Caco-2 (cell line): ENCODE data around the gene TSHZ3. TPM values are rescaled to one million over a fixed set of nuclear protein-coding genes. Genes with fewer than 3 reads are reported as not detected.

Experiments used
- BruUV-seq: library from RNA; stranded (reverse); fragments of 400-500 nt; replicated peaks from 2 replicates; lab custom pipeline; 2021; lab: Mats Ljungman, UMichigan
- CTCF ChIA-PET: fragments of 300-600 bp; sonication (Branson Sonifier 250); formaldehyde crosslinking; loops from one replicate; lab custom pipeline; 2022; ENCODE audit warnings: antibody characterized with exemption; lab: Charles Lee
- POLR2A ChIA-PET: fragments of 300-600 bp; sonication (Branson Sonifier 250); formaldehyde crosslinking; loops from one replicate; lab custom pipeline; 2022; ENCODE audit warnings: antibody characterized with exemption; lab: Charles Lee
- DNase-seq, 2 experiments: peaks; one replicate each; pipeline versions ENCODE4 v3.0.0 to v3.0.0-alpha.2; 2020 to 2022
- H3K27me3 ChIP-seq: replicated peaks from 2 replicates; pipeline ENCODE4 v1.6.0; 2011; ENCODE audit warnings: low read length; ENCODE audit not compliant: control insufficient read depth, insufficient read depth
- H3K36me3 ChIP-seq: 2 replicates; pipeline ENCODE4 v1.5.1; 2011; ENCODE audit warnings: low read length; ENCODE audit not compliant: control insufficient read depth, insufficient read depth
- H3K4me1 ChIP-seq: fragments of 250-450 bp; sonication (Bioruptor Pico); 2 replicates; pipeline ENCODE4 v1.5.1; 2020; ENCODE audit warnings: mild to moderate bottlenecking
- H3K4me3 ChIP-seq: 2 replicates; pipeline ENCODE4 v1.5.1; 2011; ENCODE audit warnings: low read depth, mild to moderate bottlenecking, control low read depth, low read length
- H3K9me3 ChIP-seq: fragments of 250-450 bp; sonication (Bioruptor Pico); 2 replicates; pipeline ENCODE4 v1.5.1; 2020; ENCODE audit warnings: mild to moderate bottlenecking, moderate library complexity
- H3K27ac Mint-ChIP-seq: one replicate; pipeline ENCODE4 v1.8.0; 2022; ENCODE audit warnings: mixed read lengths; ENCODE audit not compliant: unreplicated experiment
- H3K27me3 Mint-ChIP-seq: one replicate; pipeline ENCODE4 v1.8.0; 2022; ENCODE audit warnings: mixed read lengths; ENCODE audit not compliant: insufficient read depth, unreplicated experiment
- H3K36me3 Mint-ChIP-seq: one replicate; pipeline ENCODE4 v1.8.0; 2022; ENCODE audit warnings: mild to moderate bottlenecking, mixed read lengths; ENCODE audit not compliant: insufficient read depth, unreplicated experiment
- H3K4me1 Mint-ChIP-seq: one replicate; pipeline ENCODE4 v1.8.0; 2022; ENCODE audit warnings: low read depth, mixed read lengths; ENCODE audit not compliant: unreplicated experiment
- H3K4me3 Mint-ChIP-seq: one replicate; pipeline ENCODE4 v1.8.0; 2022; ENCODE audit warnings: mild to moderate bottlenecking, moderate library complexity, mixed read lengths; ENCODE audit not compliant: unreplicated experiment
- H3K9me3 Mint-ChIP-seq: one replicate; pipeline ENCODE4 v1.8.0; 2022; ENCODE audit warnings: mixed read lengths; ENCODE audit not compliant: unreplicated experiment
- intact Hi-C: fragments of 100-400 bp; cut with micrococcal nuclease; formaldehyde crosslinking; loops from one replicate; pipeline ENCODE4 v1.10.0; 2022; ENCODE audit not compliant: unreplicated experiment
- total RNA-seq: library from RNA; stranded (reverse); gene quantifications from 2 replicates; pipeline ENCODE4 v1.2.3, GENCODE V29; 2022
- TF ChIP-seq, protein P1 (sequence below), 2 experiments: fragments of 200-600 bp in 1 of 2; IDR thresholded peaks; 1 replicate in 1 of 2; 2 replicates in 1 of 2; pipeline versions ENCODE4 v1.5.1 to v1.8.0; 2011 to 2022; ENCODE audit warnings: antibody characterized with exemption in 1 of 2, control low read depth in 1 of 2, inconsistent platforms in 1 of 2, low read depth in 1 of 2, low read length in 1 of 2, mild to moderate bottlenecking in 1 of 2, moderate library complexity in 1 of 2; ENCODE audit not compliant: insufficient read depth in 1 of 2, severe bottlenecking in 1 of 2, unreplicated experiment in 1 of 2

The TSHZ3 gene
- total RNA-seq, 1 experiment from 2014 or later = not detected

DNA sequence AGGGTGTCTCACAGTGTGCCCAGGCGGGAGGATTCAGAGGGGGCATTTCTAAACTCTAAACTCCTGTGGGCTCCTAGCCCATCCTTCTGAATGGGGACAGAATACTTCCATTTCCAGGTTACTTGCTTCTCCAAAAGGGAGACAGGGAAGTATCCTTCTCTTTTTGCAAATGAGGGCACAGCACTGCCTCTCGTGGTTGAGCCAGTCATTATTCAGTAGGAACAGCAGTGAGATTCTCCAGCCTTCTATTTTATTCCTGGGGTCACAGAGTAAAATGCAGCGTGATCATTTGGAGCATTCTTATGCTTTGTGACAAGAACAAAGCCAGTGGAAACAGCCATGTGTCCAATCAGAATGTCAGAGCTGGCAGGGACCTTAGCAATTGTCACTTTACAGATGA is 15.7 kb upstream of the TSHZ3 start:
- BruUV-seq = no TSS peak
- DNase-seq = no peak
- no peak overlapping the region for H3K27ac Mint-ChIP-seq
- H3K27me3 ChIP-seq = no peaks in the 10 kb centered on the region
- no peak overlapping the region for H3K4me3 ChIP-seq
- peaks cover 25% of the 10 kb centered on the region for H3K27me3 Mint-ChIP-seq
- H3K36me3 ChIP-seq = no peaks in the 10 kb centered on the region
- TF ChIP-seq, protein P1, sequence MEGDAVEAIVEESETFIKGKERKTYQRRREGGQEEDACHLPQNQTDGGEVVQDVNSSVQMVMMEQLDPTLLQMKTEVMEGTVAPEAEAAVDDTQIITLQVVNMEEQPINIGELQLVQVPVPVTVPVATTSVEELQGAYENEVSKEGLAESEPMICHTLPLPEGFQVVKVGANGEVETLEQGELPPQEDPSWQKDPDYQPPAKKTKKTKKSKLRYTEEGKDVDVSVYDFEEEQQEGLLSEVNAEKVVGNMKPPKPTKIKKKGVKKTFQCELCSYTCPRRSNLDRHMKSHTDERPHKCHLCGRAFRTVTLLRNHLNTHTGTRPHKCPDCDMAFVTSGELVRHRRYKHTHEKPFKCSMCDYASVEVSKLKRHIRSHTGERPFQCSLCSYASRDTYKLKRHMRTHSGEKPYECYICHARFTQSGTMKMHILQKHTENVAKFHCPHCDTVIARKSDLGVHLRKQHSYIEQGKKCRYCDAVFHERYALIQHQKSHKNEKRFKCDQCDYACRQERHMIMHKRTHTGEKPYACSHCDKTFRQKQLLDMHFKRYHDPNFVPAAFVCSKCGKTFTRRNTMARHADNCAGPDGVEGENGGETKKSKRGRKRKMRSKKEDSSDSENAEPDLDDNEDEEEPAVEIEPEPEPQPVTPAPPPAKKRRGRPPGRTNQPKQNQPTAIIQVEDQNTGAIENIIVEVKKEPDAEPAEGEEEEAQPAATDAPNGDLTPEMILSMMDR (IDR thresholded peaks at IDR 0.05; ENCODE audit: insufficient read depth in 1 of 2, low read depth in 1 of 2, low read length in 1 of 2, severe bottlenecking in 1 of 2, unreplicated experiment in 1 of 2) = no peak
- H3K36me3 Mint-ChIP-seq = no peaks in the 10 kb centered on the region
- H3K4me1 Mint-ChIP-seq = no peaks in the 10 kb centered on the region
- H3K9me3 Mint-ChIP-seq = no peaks in the 10 kb centered on the region
- ChIA-PET POLR2A (no interaction called here), CTCF (no interaction called here)
- intact Hi-C loops = no loop called here
- H3K9me3 ChIP-seq = no peaks in the 10 kb centered on the region
- H3K4me3 Mint-ChIP-seq = no peak overlapping the region
- H3K4me1 ChIP-seq = no peaks in the 10 kb centered on the region

DNA sequence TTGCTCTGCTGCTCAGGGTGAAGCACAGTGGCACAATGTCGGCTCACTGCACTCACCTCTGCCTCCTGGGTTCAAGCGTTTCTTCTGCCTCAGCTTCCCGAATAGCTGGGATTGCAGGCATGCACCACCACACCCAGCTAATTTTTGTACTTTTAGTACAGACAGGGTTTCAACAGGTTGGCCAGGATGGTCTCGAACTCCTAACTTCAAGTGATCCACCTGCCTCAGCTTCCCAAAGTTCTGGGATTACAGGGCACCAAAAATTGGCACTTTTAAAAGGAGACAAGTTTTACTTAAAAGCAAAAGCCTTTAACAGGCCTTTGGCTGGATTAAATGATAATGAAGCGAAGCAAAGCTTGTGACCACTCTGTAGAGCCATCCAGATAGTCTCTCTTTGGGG is 12.5 kb upstream of the TSHZ3 start:
- Mint-ChIP-seq H3K4me3 (no peak overlapping the region), H3K9me3 (no peaks in the 10 kb centered on the region), H3K36me3 (no peaks in the 10 kb centered on the region), H3K27ac (no peak overlapping the region), H3K27me3 (peaks cover 19% of the 10 kb centered on the region), H3K4me1 (no peaks in the 10 kb centered on the region)
- Histone ChIP-seq H3K27me3 (no peaks in the 10 kb centered on the region), H3K4me3 (no peak overlapping the region), H3K9me3 (no peaks in the 10 kb centered on the region), H3K4me1 (no peaks in the 10 kb centered on the region), H3K36me3 (no peaks in the 10 kb centered on the region)
- ChIA-PET POLR2A (no interaction called here), CTCF (no interaction called here)
- no TSS peak for BruUV-seq
- intact Hi-C loops = no loop called here
- DNase-seq = no peak
- TF ChIP-seq, protein P1 (IDR thresholded peaks at IDR 0.05; ENCODE audit: insufficient read depth in 1 of 2, low read depth in 1 of 2, low read length in 1 of 2, severe bottlenecking in 1 of 2, unreplicated experiment in 1 of 2) = no peak

DNA sequence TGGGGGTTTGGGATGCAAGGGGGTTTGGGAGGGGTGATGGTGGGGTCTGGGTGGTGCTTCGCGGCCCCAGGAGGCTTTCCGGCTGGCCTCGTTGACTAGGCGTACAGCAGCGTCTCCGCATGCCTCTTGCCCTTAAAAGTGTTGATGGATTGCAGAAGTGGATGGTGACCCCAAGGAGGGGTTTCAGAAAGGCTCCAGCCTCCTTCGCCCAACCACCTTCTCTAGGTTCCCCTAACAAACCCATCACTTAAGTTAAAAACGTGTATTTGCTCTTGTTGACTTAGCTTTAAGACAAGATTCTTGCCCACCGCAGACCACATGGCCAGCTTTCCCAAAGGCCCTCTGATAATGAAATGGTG is 8.1 kb upstream of the TSHZ3 start:
- intact Hi-C loops = no loop called here

More for the DNA sequence above, 8.1 kb upstream of the TSHZ3 start:
- Histone ChIP-seq H3K4me3 (no peak overlapping the region), H3K9me3 (no peaks in the 10 kb centered on the region), H3K36me3 (no peaks in the 10 kb centered on the region), H3K27me3 (no peaks in the 10 kb centered on the region; the same call in 1 of the 2 replicates), H3K4me1 (no peaks in the 10 kb centered on the region)
- ChIA-PET CTCF (no interaction called here), POLR2A (no interaction called here)
- DNase-seq = no peak
- no peak overlapping the region for H3K27ac Mint-ChIP-seq
- peaks cover 20% of the 10 kb centered on the region for H3K27me3 Mint-ChIP-seq
- BruUV-seq = no TSS peak
- H3K4me1 Mint-ChIP-seq = no peaks in the 10 kb centered on the region
- H3K9me3 Mint-ChIP-seq = no peaks in the 10 kb centered on the region
- TF ChIP-seq, protein P1 (IDR thresholded peaks at IDR 0.05; ENCODE audit: insufficient read depth in 1 of 2, low read depth in 1 of 2, low read length in 1 of 2, severe bottlenecking in 1 of 2, unreplicated experiment in 1 of 2) = no peak
- no peaks in the 10 kb centered on the region for H3K36me3 Mint-ChIP-seq
- no peak overlapping the region for H3K4me3 Mint-ChIP-seq
